Glutamatergic neuron (in vitro differentiated cells): ENCODE data around the gene CBX4. TPM values are rescaled to one million over a fixed set of nuclear protein-coding genes. Genes with fewer than 3 reads are reported as not detected.

ENCODE experiments used
- DNase-seq: peaks from one replicate; pipeline ENCODE4 v3.0.0; 2022
- H3K27ac Mint-ChIP-seq: one replicate; pipeline ENCODE4 v1.8.0; 2020; ENCODE audit warnings: mild to moderate bottlenecking, mixed read lengths, inconsistent platforms; ENCODE audit not compliant: unreplicated experiment
- H3K27me3 Mint-ChIP-seq: one replicate; pipeline ENCODE4 v1.8.0; 2020; ENCODE audit warnings: mild to moderate bottlenecking, moderate library complexity, mixed read lengths, inconsistent platforms; ENCODE audit not compliant: unreplicated experiment
- H3K36me3 Mint-ChIP-seq: one replicate; pipeline ENCODE4 v1.8.0; 2020; ENCODE audit warnings: mild to moderate bottlenecking, mixed read lengths, inconsistent platforms; ENCODE audit not compliant: unreplicated experiment
- H3K4me1 Mint-ChIP-seq: one replicate; pipeline ENCODE4 v1.8.0; 2020; ENCODE audit warnings: mild to moderate bottlenecking, low read depth, mixed read lengths, inconsistent platforms; ENCODE audit not compliant: unreplicated experiment
- H3K4me3 Mint-ChIP-seq: one replicate; pipeline ENCODE4 v1.8.0; 2020; ENCODE audit warnings: mild to moderate bottlenecking, mixed read lengths, inconsistent platforms; ENCODE audit not compliant: unreplicated experiment
- H3K9me3 Mint-ChIP-seq: one replicate; pipeline ENCODE4 v1.8.0; 2020; ENCODE audit warnings: mild to moderate bottlenecking, moderate library complexity, mixed read lengths, inconsistent platforms; ENCODE audit not compliant: unreplicated experiment
- total RNA-seq: library from RNA; stranded (reverse); fragmentation: NEBNext Ultra II Directional; extraction: Animal tissue kit (Norgen Biotek cat#: 25700); gene quantifications from one replicate; pipeline ENCODE4 v1.2.1, GENCODE V29; 2021; ENCODE audit not compliant: unreplicated experiment
- TF ChIP-seq, protein P1 (sequence below): fragments of 200-600 bp; sonication (generic); IDR thresholded peaks from one replicate; pipeline ENCODE4 v1.5.0; 2021; ENCODE audit not compliant: partially characterized antibody, unreplicated experiment

CBX4 gene
- total RNA-seq, 1 donor from 2014 or later = 19.3 TPM

DNA sequence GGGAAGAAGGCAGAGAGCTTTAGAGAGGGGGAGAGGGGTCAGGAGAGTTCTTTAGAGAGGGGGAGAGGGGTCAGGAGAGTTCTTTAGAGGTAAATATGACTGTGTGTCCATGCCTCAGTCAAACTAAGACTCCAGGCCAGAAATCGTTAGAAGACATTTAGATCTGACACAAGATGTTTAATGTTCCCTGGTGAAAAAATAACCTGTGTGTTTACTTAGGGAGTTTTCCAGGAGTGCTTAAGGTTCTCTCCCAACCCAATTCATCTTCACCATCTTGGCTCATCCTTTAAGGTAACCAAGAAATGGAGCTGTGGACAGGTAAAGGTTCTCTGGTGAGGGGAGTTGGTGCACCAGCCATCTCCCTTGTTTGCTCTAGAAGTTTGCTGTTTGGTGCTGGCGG lies 9.8 kb downstream of the CBX4 start:
- H3K27ac Mint-ChIP-seq = no peak overlapping the region
- H3K4me3 Mint-ChIP-seq = no peak overlapping the region
- peaks cover 3% of the 10 kb centered on the region for H3K4me1 Mint-ChIP-seq
- no peak for DNase-seq
- peaks cover 21% of the 10 kb centered on the region for H3K27me3 Mint-ChIP-seq
- peaks cover 3% of the 10 kb centered on the region for H3K36me3 Mint-ChIP-seq
- H3K9me3 Mint-ChIP-seq = peaks cover 4% of the 10 kb centered on the region
- TF ChIP-seq, protein P1, sequence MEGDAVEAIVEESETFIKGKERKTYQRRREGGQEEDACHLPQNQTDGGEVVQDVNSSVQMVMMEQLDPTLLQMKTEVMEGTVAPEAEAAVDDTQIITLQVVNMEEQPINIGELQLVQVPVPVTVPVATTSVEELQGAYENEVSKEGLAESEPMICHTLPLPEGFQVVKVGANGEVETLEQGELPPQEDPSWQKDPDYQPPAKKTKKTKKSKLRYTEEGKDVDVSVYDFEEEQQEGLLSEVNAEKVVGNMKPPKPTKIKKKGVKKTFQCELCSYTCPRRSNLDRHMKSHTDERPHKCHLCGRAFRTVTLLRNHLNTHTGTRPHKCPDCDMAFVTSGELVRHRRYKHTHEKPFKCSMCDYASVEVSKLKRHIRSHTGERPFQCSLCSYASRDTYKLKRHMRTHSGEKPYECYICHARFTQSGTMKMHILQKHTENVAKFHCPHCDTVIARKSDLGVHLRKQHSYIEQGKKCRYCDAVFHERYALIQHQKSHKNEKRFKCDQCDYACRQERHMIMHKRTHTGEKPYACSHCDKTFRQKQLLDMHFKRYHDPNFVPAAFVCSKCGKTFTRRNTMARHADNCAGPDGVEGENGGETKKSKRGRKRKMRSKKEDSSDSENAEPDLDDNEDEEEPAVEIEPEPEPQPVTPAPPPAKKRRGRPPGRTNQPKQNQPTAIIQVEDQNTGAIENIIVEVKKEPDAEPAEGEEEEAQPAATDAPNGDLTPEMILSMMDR = no peak

DNA sequence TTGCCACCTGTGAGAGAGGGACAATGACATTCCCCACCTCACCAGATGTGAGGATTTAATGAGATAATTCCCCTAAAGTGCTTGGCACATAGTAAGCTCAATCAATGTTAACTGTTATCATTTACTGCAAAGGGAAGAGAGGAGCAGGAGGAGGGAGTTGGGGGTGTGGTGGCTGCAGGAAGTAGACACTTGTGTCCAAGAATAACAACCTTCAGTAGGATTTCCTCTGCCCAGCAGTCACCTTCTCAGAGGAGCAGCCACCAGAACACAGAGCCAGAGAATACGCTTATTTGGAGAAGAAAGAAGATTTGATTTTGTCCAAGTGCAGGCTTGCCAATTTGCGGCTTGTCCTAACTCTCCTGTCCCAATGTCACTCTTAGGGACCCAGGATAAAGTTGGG lies 10.2 kb downstream of the CBX4 start:
- Mint-ChIP-seq H3K36me3 (peaks cover 6% of the 10 kb centered on the region), H3K27me3 (peaks cover 23% of the 10 kb centered on the region), H3K4me3 (no peak overlapping the region), H3K4me1 (peaks cover 3% of the 10 kb centered on the region), H3K9me3 (peaks cover 4% of the 10 kb centered on the region), H3K27ac (no peak overlapping the region)
- TF ChIP-seq, protein P1 = no peak
- no peak for DNase-seq

DNA sequence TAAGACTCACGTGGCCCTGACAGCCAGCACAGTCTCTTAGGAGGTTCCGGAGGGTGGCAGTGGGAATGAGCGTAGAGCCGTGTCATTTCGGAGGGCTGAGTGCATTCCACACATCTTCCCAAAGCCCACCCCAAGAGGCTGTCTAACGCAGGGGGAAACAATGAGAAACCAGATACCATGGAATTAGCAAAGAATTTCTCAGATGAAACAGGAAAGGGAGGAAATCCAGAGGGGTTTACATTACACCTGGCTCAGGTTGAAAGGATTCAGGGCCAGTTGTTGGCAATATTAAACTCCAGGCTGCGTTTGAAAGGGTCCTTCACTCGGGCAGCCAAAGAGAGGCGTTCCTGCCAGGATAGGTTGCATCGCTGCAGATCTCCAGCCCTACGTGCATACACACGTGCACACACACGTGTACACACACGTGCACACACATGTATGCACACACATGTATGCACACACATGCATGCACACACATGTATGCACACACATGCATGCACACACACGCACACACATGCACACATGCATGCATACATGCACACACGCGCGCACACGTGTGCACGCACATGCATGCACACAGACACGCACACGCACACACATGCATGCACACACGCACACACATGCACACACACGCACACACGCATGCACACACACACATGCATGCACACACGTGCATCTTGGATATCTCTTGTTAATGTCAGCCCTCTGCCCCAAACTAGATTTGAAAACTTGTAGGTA lies 12.2 kb downstream of the CBX4 start:
- no peak overlapping the region for H3K27ac Mint-ChIP-seq
- TF ChIP-seq, protein P1 = no peak
- peaks cover 1% of the 10 kb centered on the region for H3K9me3 Mint-ChIP-seq
- H3K4me1 Mint-ChIP-seq = peaks cover 4% of the 10 kb centered on the region
- no peak for DNase-seq
- H3K4me3 Mint-ChIP-seq = no peak overlapping the region
- H3K36me3 Mint-ChIP-seq = peaks cover 6% of the 10 kb centered on the region
- peaks cover 30% of the 10 kb centered on the region for H3K27me3 Mint-ChIP-seq

DNA sequence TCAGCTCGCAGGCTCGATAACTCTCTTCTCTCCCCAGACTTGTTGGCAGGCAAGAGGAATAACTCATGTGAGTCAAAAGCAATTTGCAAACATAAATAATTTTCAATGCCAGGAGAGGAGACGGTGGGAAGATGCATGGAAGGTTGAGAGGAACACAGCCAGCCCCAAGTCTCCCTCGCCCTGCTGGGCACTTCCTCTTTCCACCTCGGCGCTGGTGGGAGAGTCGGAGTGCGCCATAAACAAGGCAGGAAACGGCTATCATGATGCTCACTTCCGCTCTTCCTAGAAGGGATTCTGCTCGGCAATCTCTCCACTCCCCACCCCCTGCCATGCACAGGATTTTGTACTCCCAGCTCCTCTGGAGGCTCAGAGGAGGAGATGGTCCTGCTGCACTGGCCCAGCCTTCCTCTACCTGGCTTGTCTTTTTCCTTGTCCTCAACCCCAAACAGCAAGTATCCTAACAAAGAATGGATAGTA lies 13.0 kb downstream of the CBX4 start:
- DNase-seq = no peak
- H3K27ac Mint-ChIP-seq = no peak overlapping the region
- TF ChIP-seq, protein P1 = no peak
- H3K27me3 Mint-ChIP-seq = peaks cover 29% of the 10 kb centered on the region
- H3K9me3 Mint-ChIP-seq = peaks cover 3% of the 10 kb centered on the region
- peaks cover 3% of the 10 kb centered on the region for H3K4me1 Mint-ChIP-seq
- peaks cover 9% of the 10 kb centered on the region for H3K36me3 Mint-ChIP-seq
- H3K4me3 Mint-ChIP-seq = no peak overlapping the region

DNA sequence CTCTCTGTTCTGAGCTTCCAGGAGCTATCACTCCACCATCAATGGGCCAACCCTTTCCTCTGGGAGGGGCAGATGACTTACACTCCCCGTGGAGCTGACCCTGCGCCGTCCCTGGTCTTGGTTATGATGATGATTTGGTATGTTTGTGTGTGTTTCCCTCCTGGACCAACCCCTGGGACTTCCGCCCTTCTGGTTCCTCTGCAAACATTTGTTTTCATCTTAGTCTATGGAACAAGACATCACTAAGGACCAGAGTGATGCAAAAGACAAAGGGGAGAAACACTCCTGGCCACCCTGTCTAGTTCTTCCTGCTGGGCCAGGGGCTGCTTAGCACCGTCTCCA lies 13.7 kb downstream of the CBX4 start:
- no peak overlapping the region for H3K27ac Mint-ChIP-seq
- DNase-seq = no peak
- H3K4me1 Mint-ChIP-seq = peaks cover 3% of the 10 kb centered on the region
- no peak overlapping the region for H3K4me3 Mint-ChIP-seq
- peaks cover 34% of the 10 kb centered on the region for H3K27me3 Mint-ChIP-seq
- TF ChIP-seq, protein P1 = no peak
- H3K9me3 Mint-ChIP-seq = peaks cover 5% of the 10 kb centered on the region
- H3K36me3 Mint-ChIP-seq = peaks cover 13% of the 10 kb centered on the region
